ENCODE results near the gene OTOG. TPM values are rescaled to one million over a fixed set of nuclear protein-coding genes. Genes with fewer than 3 reads are reported as not detected.

OTOG gene
- total RNA-seq, 1 donor from 2014 or later = not detected

- TF ChIP-seq, protein P1, sequence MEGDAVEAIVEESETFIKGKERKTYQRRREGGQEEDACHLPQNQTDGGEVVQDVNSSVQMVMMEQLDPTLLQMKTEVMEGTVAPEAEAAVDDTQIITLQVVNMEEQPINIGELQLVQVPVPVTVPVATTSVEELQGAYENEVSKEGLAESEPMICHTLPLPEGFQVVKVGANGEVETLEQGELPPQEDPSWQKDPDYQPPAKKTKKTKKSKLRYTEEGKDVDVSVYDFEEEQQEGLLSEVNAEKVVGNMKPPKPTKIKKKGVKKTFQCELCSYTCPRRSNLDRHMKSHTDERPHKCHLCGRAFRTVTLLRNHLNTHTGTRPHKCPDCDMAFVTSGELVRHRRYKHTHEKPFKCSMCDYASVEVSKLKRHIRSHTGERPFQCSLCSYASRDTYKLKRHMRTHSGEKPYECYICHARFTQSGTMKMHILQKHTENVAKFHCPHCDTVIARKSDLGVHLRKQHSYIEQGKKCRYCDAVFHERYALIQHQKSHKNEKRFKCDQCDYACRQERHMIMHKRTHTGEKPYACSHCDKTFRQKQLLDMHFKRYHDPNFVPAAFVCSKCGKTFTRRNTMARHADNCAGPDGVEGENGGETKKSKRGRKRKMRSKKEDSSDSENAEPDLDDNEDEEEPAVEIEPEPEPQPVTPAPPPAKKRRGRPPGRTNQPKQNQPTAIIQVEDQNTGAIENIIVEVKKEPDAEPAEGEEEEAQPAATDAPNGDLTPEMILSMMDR (IDR thresholded peaks at IDR 0.05; ENCODE audit: partially characterized antibody, unreplicated experiment) = no peak
- H3K4me1 Mint-ChIP-seq (ENCODE audit: low read depth, unreplicated experiment) = no peaks in the 10 kb centered on the region
- H3K27ac Mint-ChIP-seq (ENCODE audit: unreplicated experiment) = no peak overlapping the region
- peaks cover 2% of the 10 kb centered on the region for H3K9me3 Mint-ChIP-seq (ENCODE audit: unreplicated experiment)
- no peaks in the 10 kb centered on the region for H3K36me3 Mint-ChIP-seq (ENCODE audit: unreplicated experiment)
- no peak for DNase-seq
- peaks cover 3% of the 10 kb centered on the region for H3K27me3 Mint-ChIP-seq (ENCODE audit: unreplicated experiment)
- no peak overlapping the region for H3K4me3 Mint-ChIP-seq (ENCODE audit: unreplicated experiment)
Observed at GRCh38 chr11:17532784-17533183, 14.3 kb upstream of the OTOG start.

DNA sequence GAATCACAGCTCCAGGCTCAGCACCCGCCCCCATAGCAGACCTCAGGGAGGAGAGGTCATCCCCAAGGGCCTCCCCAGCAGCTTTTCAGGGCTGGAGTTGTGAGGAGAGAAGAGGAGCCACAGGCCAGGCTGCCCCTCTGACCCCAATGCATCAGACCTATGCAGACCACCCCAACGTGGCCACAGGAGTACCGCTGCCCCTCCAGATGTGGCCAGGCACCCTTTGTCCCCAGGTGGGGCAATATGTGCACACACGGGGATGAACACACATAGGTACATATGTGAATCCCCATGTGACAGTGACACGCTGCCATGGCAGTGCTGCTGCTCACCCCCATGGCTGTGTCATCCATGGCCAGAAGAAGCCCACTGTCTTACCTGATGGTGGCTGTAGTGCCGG, 13.7 kb upstream of the OTOG start:
- Mint-ChIP-seq H3K27me3 (ENCODE audit: unreplicated experiment) (peaks cover 3% of the 10 kb centered on the region), H3K4me3 (ENCODE audit: unreplicated experiment) (no peak overlapping the region), H3K36me3 (ENCODE audit: unreplicated experiment) (no peaks in the 10 kb centered on the region), H3K27ac (ENCODE audit: unreplicated experiment) (no peak overlapping the region), H3K9me3 (ENCODE audit: unreplicated experiment) (peaks cover 2% of the 10 kb centered on the region), H3K4me1 (ENCODE audit: low read depth, unreplicated experiment) (no peaks in the 10 kb centered on the region)
- DNase-seq = no peak
- TF ChIP-seq, protein P1 (IDR thresholded peaks at IDR 0.05; ENCODE audit: partially characterized antibody, unreplicated experiment) = no peak

DNA sequence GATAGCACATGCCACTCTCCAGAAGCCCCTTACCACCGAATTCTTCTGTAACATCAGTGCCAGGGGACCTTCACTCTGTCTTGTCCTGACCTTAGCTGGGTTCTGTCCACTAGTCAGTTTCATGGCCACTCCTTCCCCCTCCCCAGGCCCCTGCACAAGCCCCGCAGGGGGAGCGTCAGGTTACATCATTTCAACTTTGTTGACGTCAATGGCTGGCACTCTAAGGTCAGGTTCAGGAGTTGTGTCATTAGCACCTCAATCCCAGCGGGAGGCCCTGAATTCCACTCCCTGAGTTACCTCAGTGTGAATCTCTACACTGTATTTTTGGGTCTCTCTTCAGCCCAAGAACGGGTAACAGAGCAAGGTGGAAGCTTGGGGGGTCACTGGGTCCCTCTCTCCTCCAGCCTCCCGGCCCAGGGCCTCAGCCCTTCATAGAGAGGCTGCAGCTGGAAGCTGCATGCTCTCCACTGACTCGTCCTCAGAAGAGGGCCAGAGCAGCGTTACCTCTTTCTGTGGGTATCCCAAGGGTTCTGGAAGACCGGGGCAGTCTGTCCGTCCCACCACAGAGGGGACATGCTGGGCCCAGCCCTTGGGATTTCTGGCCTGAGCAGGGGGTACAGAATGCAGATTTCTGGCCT, 13.2 kb upstream of the OTOG start:
- no peak for DNase-seq
- Mint-ChIP-seq H3K27ac (ENCODE audit: unreplicated experiment) (no peak overlapping the region), H3K9me3 (ENCODE audit: unreplicated experiment) (peaks cover 2% of the 10 kb centered on the region), H3K4me1 (ENCODE audit: low read depth, unreplicated experiment) (no peaks in the 10 kb centered on the region), H3K36me3 (ENCODE audit: unreplicated experiment) (no peaks in the 10 kb centered on the region), H3K4me3 (ENCODE audit: unreplicated experiment) (no peak overlapping the region), H3K27me3 (ENCODE audit: unreplicated experiment) (peaks cover 3% of the 10 kb centered on the region)
- TF ChIP-seq, protein P1 (IDR thresholded peaks at IDR 0.05; ENCODE audit: partially characterized antibody, unreplicated experiment) = no peak

DNA sequence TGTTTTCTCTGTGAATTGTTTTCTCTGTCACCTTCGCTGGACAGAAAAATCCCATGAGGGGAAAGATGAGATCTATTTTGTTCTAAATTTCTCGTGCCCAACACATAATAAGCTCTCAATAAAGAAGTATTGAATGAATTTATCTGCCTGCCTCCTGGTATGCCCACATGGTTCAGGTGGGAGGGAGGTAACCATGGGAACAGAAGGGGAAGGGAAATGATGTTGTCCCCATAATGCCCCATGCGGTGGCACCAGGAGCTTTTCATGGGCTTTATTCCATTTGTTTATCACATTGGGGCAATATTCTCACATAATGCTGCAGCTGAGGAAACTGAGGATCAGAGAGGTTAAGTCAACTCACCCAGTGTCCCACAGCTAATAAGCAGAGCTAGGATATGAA, 11.6 kb upstream of the OTOG start:
- TF ChIP-seq, protein P1 (IDR thresholded peaks at IDR 0.05; ENCODE audit: partially characterized antibody, unreplicated experiment) = no peak
- Mint-ChIP-seq H3K9me3 (ENCODE audit: unreplicated experiment) (peaks cover 2% of the 10 kb centered on the region), H3K4me1 (ENCODE audit: low read depth, unreplicated experiment) (no peaks in the 10 kb centered on the region), H3K27me3 (ENCODE audit: unreplicated experiment) (peaks cover 3% of the 10 kb centered on the region), H3K36me3 (ENCODE audit: unreplicated experiment) (no peaks in the 10 kb centered on the region), H3K27ac (ENCODE audit: unreplicated experiment) (no peak overlapping the region), H3K4me3 (ENCODE audit: unreplicated experiment) (no peak overlapping the region)
- no peak for DNase-seq

GRCh38 chr11:17537261-17537660, 9.8 kb upstream of the OTOG start:
- no peak for DNase-seq
- Mint-ChIP-seq H3K4me1 (ENCODE audit: low read depth, unreplicated experiment) (no peaks in the 10 kb centered on the region), H3K9me3 (ENCODE audit: unreplicated experiment) (peaks cover 2% of the 10 kb centered on the region), H3K27me3 (ENCODE audit: unreplicated experiment) (peaks cover 3% of the 10 kb centered on the region), H3K36me3 (ENCODE audit: unreplicated experiment) (no peaks in the 10 kb centered on the region), H3K4me3 (ENCODE audit: unreplicated experiment) (no peak overlapping the region), H3K27ac (ENCODE audit: unreplicated experiment) (no peak overlapping the region)
- TF ChIP-seq, protein P1 (IDR thresholded peaks at IDR 0.05; ENCODE audit: partially characterized antibody, unreplicated experiment) = no peak

Measured in glutamatergic neuron (in vitro differentiated cells).